Left ventricle myocardium superior (tissue), 1 donor: ENCODE measurements around the gene HSF4. TPM values are rescaled to one million over a fixed set of nuclear protein-coding genes. Genes with fewer than 3 reads are reported as not detected.

Experiments used
- ATAC-seq: fragments of 200-7000 bp; cut with Tn5 transposase; one replicate; pipeline ENCODE4 v1.9.1; 2020; ENCODE audit warnings: mild to moderate bottlenecking, moderate library complexity
- DNase-seq: peaks from one replicate; pipeline ENCODE4 v3.0.0-alpha.2; 2020
- intact Hi-C: fragments of 100-400 bp; cut with micrococcal nuclease; formaldehyde crosslinking; loops from one replicate; pipeline ENCODE4 v1.11.0; 2022
- total RNA-seq: library from RNA; stranded (reverse); fragmentation: NEBNext Ultra II Directional; extraction: Animal tissue kit (Norgen Biotek cat#: 25700); gene quantifications from one replicate; pipeline ENCODE4 v1.2.1, GENCODE V29; 2021
- donor health status: DM: no; HTN: yes; CAD: no; lungs with severe emphysema.

Gene HSF4
- total RNA-seq, 1 donor from 2014 or later: 71.0 TPM

DNA sequence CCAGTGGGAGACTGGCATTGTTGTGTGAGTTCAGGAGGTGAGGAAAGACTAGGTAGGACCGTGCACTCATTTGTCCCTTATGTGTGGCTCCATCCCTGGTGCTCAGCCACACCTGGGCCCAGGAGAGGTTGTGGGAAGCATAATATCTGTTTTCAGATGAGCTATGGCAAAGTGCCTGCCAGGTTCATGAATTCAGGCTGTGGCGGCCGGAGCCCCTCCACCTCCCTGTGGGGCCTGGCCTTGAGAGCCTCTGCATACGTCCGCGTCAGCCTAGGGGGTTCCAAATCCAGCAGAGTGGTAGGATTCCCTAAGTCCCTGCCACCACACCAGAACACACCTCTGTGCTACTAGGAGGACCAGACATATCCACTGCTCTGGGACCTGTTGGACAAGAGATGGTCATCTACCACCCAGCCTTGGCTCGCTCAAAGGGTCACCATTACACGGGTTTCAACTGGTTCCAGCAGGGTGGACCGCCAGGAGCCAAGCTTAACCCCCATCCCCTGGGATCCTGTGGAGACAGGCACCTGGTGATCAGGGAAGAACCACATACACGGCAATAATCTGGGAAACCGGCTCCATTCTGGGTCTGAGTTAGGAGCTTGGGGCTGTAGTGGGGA, 15.8 kb upstream of the HSF4 start:
- DNase-seq (no peak), ATAC-seq (no peak)
- intact Hi-C loops: no loop called here

DNA sequence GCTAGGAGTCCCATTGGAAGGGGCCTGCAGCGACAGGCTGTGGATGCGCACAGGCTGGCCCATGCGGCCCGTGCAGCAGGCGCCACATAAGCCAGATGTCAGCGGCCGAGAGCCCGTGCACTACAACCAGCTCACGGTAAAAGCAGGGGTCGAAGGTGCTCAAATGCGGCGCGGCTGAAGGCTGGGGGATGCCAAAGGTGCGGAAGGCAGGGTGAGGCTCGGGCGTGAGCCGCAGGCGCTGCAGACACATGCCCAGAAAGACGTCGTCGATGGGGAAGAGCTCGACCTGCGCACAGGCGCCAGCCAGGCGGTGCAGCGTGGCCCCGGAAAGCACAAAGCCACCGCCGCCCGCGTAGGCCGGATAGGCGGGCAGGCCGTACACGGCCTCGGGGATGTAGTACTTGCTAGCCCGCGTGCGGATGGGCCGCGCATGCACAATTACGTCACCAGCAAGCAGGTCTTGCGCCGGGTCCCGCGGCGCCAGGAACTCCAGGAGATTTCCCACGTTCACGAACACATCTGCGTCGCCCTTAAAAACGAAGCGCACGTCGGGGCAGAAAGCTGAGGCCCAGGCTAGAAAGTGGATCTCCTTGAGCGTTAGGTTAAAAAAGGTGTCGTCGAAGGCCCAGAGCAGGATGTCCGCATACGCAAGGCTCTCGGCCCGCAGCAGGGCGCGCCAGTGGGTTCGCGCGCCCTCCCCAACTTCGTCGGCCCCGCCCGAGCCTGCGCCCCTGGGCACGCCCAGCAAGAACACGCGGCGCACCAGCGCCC, 15.1 kb upstream of the HSF4 start:
- intact Hi-C loops: no loop called here
- DNase-seq: no peak
- no peak for ATAC-seq

DNA sequence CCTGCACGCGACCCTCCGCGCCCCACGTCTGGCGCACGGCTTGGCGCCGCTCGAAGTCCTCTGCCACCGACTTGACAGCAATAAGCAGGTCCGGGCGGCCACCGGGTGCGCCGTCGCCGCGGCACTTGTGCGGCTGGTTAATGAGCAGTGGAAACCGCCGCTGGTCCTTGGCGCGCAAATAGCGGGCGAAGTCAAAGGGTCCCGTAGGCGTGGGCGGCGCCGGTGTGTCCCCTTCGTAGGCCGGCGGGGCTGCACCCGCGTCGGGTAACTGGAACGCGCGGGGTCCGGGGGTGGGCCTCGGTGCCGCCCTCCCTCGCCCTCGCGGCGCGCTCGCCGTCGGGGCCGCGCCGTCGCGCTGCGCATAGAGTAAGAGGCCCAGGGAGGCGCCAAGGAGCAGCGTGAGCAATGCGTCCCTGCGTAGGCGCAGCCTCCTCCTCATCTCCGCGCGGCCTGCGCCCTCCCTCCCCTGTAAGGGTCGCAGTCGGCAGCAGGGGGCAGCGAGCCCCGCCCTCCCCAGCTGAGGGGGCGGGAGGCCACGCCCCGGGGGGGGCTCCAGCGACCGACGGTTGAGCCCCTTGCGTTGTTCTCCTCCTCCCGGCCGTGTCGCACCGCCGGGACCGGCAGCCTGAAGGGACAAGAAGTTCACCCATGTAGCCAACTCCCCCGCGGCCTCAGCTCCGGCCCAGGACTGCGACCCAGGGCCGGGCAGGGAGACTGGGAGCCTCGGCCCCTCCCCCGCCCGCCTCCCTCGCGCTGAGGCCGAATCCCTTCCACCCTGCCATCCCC, 14.3 kb upstream of the HSF4 start:
- ATAC-seq (peak; percentile 66), DNase-seq (peak; percentile 74)
- intact Hi-C loops: no loop called here

DNA sequence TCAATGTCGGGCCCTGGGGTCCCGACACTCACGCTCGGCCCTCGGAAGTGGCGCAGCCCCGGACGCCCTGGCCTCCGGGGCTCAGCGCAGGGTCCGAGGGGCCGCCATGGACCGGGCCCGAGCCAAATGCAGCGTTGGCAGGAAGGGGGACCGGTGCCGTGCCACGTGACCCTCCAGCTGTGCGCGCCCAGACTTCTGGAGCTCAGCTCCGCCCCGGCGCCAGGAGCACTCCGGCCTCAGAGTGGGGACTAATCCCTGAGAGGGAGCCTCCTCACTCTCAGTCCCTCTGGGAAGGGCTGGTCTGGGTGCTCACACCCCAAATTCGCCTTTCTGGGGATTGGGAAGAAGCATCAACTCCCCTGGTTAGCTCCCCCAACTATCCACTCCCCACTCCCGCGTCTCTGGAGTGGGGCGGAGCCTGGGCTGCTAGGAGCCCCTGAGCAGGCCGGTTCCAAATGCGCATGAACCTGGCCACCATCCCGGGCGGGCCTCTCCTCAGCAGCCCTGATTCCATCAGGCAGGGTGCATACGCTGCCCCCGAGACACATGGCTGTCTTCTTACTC, 13.6 kb upstream of the HSF4 start, which contains the start of gene B3GNT9:
Gene B3GNT9, minus strand, starts transcription at position 166 of the 564 bp plus-strand sequence. CDS start 513 bp downstream, outside the sequence.
- DNase-seq: peak; percentile 89
- intact Hi-C loops: no loop called here
- peak; percentile 84 for ATAC-seq

DNA sequence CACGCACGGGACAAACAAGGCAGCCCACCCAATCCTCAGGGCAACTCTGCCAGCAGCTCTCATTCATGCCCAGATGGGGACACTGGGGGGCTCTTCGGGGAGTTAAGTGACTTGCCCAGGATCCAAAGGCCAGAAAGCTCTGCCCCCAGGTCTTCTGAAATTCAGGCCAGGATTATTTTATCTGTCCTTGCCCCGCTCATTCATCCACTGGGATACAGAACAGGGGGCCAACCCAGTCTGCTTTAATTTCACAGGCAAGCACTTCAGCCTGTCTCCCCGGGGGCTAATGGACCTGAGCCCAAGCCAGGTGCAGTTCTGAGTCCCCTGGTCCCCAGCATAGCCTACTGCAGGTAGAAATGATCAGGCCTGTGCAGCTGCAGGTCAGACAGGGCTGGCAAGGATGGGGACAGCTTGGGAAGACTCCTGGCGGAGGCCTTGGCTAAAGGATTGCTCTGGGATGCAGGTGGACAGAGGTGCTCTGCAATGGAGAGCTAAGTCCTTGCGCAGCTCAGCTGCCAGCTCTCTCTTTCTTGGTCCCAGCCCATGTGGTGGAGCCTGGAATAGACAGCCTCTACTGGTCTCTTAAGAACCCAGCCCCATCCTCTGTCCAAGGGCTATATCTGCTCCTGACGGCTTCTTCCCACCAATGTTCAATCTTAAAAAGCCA, 13.0 kb upstream of the HSF4 start:
- no peak for ATAC-seq
- DNase-seq: no peak
- intact Hi-C loops: no loop called here

DNA sequence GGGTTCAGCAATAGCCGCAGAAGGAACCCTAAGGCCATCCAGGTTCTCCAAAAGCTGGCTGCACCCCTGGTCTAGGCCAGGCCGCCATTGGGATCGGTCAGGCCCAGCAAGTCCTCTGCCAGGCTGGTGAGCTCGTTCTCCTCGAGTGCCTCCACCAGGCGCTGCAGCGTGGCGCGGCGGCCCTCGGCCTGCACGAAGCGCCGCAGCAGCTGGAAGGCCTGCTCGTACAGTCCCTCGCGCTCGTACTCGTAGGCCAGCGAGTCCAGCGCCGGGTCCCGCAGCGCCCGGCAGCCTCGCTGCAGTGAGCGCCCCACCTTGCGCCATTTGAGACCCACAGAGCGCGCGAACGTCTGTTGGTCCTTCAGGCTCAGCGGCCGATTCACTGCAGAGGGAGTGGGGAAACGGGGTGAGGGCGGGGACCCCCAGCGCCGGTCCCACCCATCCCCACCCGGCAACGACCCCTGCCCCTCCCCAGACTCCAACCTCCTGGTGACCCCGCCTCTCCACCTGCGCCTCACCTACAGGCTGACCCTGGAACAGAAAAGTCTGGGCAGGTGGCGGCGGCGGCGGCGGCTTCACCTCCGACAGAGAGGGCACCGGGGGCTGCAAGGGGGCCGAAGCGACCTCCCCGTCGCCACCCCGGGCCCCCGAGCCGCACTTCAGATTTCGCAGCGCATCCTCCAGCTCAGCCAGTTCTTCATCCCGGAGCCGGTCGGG, 9.8 kb upstream of the HSF4 start:
- ATAC-seq: no peak
- intact Hi-C loops: loop anchor here (5.0 kb wide), 1 partner anchor 177 kb away; no protein-coding TSS in a partner anchor
- DNase-seq: no peak

DNA sequence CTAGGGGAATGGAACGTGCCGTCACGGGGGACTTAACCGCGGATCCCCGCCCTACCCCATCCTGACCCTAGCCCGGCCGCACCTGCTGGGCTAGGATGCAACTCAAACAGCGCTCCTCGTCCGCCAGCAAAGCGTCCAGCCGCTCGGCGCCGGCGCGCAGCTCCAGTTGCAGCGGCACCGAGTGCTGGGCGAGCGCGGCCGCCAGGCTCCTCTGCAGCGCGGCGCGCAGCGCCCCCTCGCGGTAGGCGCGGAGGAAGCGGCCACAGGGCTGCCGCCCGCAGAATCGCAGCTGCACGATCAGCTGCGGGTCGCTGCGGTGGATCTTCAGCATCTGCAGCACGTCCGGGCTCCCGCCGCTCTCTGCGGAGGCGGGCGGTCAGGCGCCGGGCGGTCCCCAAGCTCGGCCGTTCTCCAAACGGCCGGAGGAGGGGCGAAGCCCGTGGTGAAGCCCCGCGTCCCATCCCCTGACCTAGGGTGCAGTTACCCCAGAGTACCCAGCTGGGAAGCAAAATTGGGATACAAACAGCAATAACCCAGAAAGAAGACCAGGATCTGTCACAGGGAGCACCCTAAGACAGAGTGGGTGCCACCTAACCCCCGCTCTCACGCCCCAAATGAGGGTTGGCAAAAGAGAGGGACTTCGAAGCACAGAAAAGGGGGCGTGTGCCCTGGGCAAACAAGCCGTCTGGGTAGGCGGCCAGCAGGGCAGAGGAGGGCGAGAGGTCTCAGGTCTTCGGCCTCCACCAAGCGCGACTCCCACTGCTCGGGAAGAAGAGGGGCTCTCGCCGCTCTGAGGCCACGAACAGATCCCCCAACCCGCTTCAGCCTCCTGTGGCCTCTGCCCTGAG, 9.0 kb upstream of the HSF4 start:
- ATAC-seq (peak; percentile 61), DNase-seq (peak; percentile 90)
- intact Hi-C loops: loop anchor here (5.0 kb wide), 1 partner anchor 178 kb away; no protein-coding TSS in a partner anchor

DNA sequence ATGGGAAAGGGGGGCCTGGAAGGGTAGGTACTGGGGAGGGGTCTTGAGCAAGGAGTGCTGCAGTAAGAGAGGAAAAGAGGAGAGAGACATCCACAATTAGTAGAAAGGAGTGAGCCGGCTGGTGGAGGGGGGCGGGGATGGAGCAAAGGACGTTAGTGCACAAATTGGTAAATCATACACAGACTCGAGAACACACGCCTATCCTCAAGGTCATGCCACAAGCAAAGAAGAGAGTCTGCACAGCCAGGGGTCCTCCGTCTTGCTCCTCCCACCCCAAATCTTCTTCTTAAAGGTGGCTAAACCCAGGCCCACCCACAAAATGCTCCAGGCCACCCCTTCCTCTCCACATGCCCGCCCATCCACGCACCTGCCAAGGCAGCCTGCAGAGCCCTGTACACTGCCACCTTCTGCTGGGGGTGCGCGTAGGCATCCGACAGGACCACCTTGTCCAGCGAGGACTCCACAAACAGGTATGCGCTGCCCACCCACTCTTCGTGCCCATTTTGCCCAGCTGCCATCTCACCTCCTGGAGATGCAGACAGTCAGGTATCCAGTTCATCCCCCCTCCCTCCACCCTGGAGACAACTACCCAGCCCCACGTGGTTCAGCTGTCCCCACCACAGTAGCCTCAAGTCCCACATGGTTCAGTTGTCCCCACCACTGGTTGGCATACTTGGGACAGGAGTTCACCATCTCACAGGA, 8.3 kb upstream of the HSF4 start:
- intact Hi-C loops: loop anchor here (5.0 kb wide), 1 partner anchor 179 kb away; no protein-coding TSS in a partner anchor
- DNase-seq (no peak), ATAC-seq (no peak)

DNA sequence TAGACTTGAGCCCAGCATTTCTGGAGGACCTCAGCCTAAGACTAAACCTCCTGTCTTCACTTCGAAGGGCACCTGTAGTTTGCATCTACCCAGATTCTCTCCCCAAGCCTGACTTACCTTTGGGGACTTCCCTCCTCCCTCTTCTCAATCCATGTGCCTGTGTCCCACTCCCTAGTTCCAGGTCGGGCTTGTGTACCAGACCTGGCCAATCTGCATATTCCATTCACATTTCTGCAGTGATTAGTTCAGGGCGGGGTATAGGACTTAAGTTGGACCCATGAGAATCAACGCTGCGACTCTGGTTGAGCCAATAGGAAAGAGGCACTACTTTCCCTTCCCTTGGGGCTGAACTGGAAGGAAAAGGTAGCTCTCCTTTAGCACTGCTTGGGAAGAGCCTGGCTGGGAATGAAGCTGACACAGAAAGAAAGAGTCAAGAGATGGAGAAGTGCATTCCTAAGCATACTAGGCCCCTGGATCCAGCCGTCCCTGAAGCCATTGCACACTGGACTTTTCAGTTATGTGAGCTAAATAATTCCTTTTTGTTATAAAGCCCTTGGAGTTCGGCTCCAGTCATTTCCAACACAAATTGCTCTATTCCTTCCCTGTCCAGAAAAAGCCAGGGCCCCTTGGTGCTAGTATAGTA, 7.3 kb upstream of the HSF4 start:
- ATAC-seq: no peak
- intact Hi-C loops: loop anchor here (5.0 kb wide), 1 partner anchor 180 kb away; no protein-coding TSS in a partner anchor
- no peak for DNase-seq

DNA sequence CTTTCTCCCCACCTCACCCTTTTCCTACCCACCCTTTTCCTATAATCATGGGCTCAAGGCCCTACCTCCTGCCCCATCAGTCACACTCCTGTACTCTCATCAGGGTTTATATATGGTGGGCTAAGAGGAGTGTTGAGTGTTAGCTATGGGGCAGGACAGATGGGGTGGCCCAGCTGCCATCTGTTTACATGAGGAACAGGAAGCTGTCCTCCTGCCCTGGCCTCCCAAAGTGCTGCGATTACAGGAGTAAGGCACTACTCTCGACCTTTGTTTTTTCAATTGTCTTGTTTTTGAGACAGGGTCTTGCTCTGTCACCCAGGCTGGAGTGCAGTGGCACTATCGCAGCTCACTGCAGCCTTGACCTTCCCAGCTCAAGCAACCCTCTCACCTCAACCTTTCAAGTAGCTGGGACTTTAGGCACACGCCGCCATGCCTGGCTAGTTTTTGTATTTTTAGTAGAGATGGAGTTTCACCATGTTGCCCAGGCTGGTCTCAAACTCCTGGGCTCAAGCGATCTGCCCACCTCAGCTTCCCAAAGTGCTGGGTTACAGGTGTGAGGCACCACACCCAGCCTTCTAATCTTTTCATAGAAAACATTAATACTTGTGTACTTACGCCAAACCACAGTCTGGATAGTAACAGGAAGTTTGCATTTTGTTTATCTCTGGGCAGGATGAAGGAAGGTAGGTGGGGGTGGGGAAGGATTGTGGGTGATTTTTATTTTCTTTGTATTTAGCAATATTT, 6.5 kb upstream of the HSF4 start:
- no peak for ATAC-seq
- intact Hi-C loops: loop anchor here (5.0 kb wide), 1 partner anchor 181 kb away; no protein-coding TSS in a partner anchor
- no peak for DNase-seq

DNA sequence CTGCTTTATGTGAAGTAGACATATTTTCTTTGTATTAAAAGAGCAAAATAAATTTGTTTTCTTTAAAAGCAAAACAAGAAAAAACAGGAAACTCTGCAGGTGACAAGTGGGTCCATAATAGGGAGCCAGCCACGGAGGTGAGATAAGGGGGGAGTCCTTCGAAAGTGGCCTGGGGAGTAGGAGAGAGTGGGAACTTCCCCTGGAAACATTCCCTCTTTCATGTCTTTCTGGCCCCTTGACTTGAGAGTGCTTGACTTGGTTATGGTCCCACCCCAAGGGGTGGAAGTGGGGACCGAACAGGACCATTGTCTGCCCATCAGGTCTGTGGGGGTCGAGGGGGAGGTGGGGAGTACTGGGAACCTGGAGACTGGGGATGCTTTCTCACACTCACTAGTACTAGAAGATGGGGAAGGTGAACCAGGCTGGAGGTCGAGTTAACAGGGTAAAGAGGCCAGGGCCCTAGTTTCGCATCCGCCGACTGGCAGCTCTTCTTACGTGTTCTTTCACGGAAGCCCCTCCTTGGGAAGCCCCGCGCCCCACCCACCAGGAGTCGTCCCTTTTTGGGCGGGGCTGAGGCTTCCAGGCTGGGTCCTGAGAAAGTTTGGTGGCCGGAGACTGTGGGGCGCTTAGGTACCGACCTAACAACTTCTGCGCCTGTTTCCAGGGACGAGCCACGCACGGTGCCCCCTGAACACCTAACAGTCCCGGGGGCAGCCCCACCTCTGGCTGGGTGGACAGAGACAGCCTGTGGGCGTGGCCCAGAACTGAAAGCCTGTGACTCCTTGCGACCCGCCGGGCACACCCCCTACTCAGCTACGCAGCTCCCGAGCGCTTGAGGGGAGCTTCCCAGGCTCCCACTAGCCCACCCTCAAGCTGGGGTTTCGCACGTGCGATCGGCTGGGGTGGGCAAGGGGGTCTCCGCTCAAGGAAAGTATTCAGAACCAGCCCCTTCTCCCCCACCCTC, 5.6 kb upstream of the HSF4 start:
- ATAC-seq (no peak), DNase-seq (peak; percentile 66)
- intact Hi-C loops: loop anchor here (5.0 kb wide), 1 partner anchor 182 kb away; no protein-coding TSS in a partner anchor

DNA sequence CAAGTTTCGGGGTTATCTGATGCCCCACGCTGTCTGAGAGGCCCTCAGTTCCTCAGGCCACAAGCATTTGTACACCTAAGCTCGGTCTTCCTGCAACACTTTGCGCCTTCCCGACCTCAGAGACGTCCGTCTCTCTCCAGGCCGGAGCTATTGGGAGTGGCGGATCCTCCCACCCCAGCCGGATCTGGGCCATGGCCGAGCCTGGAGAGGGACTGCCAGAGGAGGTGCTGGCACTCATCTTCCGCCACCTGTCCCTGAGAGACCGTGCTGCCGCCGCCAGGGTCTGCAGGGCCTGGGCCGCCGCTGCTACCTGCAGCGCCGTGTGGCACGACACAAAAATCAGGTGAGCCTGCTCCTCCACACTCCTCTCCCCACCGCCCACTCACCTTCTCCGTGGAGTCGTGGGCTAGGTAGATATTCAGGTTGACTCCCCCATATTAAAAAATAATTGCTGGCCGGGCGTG, 2.9 kb upstream of the HSF4 start:
- ATAC-seq (peak; percentile 41), DNase-seq (peak; percentile 80)
- intact Hi-C loops: no loop called here

DNA sequence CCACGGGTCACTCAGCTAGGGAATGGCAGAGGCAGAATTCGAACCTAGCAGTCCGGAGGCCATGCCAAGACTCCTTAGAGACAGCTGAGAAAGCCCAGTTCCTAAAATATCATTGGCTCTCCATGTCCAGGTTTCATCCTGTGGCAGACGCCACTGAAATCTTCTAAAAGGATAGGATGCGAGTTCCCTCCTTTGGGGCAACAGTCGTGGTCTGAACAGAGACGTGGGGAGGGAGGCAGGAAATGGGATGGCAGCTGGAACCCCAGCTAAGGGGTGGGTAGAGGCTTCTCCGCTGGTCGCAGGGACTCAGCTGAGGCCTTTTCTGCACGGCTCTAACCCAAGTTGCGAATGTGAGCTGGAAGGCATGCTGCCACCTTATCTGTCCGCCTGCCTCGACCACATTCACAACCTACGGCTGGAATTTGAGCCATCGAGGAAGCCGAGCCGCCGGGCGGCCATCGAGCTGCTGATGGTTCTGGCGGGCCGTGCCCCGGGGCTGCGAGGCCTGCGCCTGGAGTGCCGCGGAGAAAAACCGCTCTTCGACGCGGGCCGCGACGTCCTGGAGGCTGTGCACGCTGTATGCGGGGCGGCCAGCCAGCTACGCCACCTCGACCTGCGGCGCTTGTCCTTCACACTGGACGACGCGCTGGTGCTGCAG, 1.9 kb upstream of the HSF4 start:
- ATAC-seq: no peak
- DNase-seq: no peak
- intact Hi-C loops: no loop called here
